Activated CD8-positive, alpha-beta memory T cell treated with anti-CD3 and anti-CD28 coated beads for 36 hours (primary cell): ENCODE measurements around the gene SGSH. TPM values are rescaled to one million over a fixed set of nuclear protein-coding genes. Genes with fewer than 3 reads are reported as not detected.

Experiments used
- CTCF ChIA-PET: fragments of 350-600 bp; sonication (Branson Sonifier 250); formaldehyde crosslinking; loops from one replicate; lab custom pipeline; 2021; ENCODE audit warnings: antibody characterized with exemption; lab: Charles Lee
- POLR2A ChIA-PET: fragments of 350-600 bp; sonication (Branson Sonifier 250); formaldehyde crosslinking; loops from one replicate; lab custom pipeline; 2021; ENCODE audit warnings: antibody characterized with exemption; lab: Charles Lee
- total RNA-seq, 2 experiments: library from RNA; stranded (reverse); gene quantifications; one replicate each; pipeline ENCODE4 v1.2.3, GENCODE V29; 2021

SGSH gene
- total RNA-seq, 2 experiments from 2014 or later, result 11.3 to 12.2 TPM

DNA sequence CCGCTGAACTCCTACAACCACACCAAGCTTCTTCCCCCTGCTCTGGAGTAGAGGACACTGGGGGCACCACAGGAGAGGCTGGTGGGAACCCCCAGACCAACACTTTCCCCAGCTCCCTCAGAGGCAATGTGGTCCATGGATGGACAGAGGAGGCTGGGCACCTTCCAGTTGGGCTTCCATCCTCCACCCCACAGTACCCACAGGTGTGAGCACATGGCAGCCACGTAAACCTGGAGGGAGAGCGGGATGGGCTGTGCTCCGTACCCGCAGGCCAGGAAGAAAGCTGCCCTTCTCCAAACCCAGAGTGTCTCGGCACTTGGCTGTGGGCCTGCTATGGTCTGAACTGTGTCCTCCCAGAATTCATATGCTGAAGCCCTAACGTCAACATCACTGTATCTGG is 1.7 kb downstream of the SGSH start:
- ChIA-PET CTCF (interaction anchor here (0.5 to 1.6 kb wide), 4 partner anchors 22 to 1472 kb away, joined by 4 to 5 read pairs (median 4); no protein-coding TSS in a partner anchor), POLR2A (interaction anchor here (1.7 to 2.0 kb wide), 2 partner anchors 41 to 48 kb away, joined by 6 to 9 read pairs; no protein-coding TSS in a partner anchor)

DNA sequence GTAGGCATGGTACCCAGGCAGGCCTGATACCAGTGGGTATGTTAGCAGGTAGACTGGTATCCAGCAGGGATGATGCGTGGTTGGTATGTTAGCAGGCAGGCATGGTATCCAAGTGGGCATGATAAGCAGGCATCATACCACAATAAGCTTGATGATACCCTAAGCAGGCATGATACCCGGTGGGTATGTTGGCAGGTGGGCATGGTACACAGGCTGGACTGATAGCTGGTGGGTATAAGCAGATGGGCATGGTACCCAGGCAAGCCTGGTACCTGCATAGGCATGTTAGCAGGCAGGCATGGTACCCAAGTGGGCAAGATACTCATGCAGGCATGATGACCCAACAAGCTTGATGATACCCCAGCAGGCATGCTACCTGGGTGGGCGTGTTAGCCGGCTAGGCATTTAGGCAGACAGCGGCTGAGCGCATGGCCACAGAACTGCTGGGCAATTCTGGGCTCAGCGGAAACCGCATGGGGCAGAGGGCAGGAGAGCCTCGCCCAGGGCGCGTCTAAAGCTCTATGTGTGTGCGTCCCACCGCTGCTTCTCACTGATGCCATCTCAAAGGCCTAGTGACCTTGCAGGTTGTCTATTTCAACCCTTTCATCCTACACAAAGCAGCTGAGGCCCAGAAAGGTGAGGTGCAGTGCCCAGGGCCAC is 2.3 kb downstream of the SGSH start:
- POLR2A ChIA-PET, result interaction anchor here (0.5 to 2.0 kb wide), 2 partner anchors 47 to 48 kb away, joined by 4 to 9 read pairs; no protein-coding TSS in a partner anchor
- CTCF ChIA-PET, result interaction anchor here (0.5 to 1.6 kb wide), 2 partner anchors 46 to 1471 kb away, joined by 4 to 5 read pairs; no protein-coding TSS in a partner anchor

DNA sequence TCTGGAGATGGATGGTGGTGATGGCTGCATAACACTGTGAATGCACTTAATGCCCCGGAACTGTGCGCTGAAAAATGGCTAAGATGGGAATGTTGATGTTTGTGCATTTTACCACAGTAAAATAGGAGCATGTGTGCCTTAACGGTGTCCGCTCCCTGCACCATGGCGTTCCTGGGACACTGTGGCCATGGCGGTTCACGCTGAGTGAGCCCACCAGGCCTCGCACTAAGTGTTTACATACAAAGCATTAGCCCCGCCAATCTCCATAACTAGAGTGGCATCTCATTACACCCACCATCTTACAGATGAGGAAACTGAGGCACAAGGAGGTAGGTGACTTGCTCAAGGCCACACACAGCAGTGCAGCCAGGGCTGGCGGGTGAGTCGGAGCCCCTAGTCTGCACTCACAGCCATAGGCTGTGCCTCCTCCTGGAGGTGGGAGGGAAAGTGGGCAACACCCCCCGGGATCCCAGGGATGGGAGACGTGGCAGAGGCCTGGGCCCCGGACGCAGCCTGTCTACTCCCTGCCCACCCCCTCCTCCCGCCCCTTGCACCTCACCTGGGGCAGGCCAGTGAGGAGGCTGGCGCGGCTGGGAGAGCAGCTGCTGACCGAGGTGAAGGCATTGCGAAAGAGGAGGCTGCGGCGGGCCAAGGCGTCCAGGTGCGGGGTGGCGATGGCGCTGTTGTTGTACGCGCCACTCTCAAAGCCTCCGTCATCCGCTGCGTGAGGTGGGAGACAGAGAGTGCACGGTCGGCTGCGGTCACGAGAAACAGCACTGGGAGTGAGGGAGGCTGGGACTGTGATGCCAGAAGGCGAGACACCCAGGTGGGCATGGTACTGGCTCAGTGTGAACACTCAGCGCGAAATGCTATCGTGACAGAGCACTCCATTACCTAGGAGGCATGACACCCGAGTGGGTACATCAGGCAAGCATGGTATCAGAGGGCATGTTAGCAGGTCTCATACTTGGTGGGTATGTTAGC is 3.4 kb downstream of the SGSH start:
- ChIA-PET POLR2A (interaction anchor here (0.5 kb wide), 1 partner anchor 48 kb away, joined by 4 read pairs; no protein-coding TSS in a partner anchor), CTCF (interaction anchor here (1.7 kb wide), 1 partner anchor 21 kb away, joined by 3 read pairs; no protein-coding TSS in a partner anchor)

DNA sequence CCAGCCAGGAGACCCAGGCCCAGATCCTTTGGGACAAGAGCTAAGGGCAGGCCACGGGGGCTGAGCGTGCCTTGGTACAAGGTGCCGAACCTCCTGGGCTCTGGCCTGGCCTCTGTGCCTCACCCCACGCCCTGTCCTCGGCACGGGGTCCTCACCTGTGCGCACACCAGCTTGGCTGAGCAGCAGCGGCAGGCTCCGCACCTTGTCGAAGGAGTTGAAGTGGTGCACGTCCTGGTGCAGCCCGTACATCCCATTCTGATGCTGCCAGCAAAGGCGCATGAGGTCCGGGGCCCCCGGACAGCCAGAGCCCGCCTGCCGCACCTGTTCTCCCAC is 5.3 kb downstream of the SGSH start:
- ChIA-PET CTCF (interaction anchor here (1.7 kb wide), 1 partner anchor 19 kb away, joined by 3 read pairs; no protein-coding TSS in a partner anchor), POLR2A (no interaction called here)

DNA sequence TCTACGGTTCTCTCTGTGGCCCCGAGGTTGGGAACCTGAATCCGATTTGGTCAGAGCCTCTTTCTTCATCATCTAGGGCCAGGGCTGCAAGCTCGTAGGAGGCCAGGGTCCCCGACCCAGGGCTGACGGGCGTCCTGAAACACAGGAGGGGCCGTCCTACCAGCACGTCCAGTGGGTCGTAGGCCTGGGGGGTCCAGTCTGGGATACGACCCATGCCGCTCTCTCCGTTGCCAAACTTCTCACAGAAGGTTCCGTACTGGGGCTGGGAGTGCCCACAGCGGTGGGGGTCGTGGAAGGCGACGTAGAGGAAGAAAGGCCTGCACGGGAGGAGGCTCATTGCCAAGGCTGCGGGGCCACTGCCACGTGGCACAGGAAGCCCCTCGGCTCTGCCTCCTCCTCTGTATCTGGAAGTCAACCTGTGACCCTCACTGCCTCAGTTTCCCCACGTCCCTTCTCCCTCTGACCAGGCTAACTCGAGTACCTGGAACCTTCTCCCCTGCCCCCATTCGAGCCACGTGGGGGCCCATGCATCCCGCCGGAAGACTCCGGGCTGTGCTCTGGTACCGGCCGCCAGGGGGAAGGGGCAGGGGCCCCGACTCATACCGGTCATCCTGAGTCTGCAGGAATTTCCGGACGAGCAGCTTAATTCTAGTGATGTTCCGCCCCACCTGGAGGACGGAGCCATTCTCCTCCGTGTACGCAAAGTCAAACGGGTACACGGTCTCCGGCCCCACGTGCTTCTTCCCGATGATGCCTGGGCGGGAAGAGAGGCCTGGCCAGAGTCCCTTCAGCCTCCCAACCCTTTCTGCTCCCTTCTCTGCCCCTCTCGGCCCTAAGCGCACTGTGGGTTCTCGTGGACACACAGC is 5.9 kb downstream of the SGSH start:
- POLR2A ChIA-PET, result no interaction called here

DNA sequence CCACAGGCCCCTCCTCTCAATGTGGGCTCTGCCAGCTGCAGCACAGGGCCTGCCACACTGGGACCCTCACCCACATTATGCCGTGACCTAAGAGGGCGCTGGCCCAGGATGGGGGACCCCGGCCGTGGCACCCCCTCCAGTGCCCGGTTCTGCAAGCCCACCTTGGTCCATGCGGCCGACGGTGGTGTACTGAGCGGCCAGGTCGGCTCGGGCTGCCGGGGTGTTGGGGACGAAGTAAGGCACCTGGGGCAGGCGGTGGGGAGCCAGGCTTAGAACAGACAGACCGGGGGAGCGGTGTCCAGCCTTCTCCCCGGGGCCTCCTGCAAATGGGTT is 6.5 kb downstream of the SGSH start:
- ChIA-PET POLR2A (no interaction called here), CTCF (no interaction called here)

More for the DNA sequence above, 5.9 kb downstream of the SGSH start:
- CTCF ChIA-PET, result no interaction called here

DNA sequence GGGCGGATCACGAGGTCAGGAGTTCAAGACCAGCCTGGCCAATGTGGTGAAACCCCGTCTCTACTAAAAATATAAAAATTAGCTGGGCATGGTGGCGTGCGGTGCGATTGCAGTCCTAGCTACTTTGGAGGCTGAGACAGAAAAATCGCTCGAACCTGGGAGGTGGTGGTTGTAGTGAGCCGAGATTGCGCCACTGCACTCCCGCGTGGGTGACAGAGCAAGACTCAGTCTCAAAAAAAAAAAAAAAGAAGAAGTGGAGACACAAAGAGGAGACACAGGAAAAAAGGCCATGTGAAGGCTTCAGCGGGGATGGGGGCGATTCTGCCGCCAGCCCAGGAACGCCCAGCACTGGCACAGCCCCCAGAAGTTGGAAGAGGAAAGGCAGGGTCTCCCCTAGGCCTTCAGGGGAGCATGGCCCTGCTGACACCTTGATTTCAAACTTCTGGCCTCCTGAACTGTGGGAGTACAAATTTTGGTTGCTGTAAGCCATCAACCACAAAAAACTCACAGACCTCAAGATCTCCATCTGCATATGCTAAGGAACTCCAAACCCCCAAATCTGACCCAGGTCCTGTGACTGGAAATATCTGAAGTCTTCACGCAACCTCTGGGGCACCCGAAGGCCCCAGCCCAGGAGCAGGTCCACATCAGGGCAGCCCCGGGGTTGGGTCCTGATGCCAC is 7.0 kb downstream of the SGSH start:
- CTCF ChIA-PET, result interaction anchor here (0.7 to 1.4 kb wide), 2 partner anchors 17 to 110 kb away, joined by 3 read pairs; no protein-coding TSS in a partner anchor
- POLR2A ChIA-PET, result no interaction called here

DNA sequence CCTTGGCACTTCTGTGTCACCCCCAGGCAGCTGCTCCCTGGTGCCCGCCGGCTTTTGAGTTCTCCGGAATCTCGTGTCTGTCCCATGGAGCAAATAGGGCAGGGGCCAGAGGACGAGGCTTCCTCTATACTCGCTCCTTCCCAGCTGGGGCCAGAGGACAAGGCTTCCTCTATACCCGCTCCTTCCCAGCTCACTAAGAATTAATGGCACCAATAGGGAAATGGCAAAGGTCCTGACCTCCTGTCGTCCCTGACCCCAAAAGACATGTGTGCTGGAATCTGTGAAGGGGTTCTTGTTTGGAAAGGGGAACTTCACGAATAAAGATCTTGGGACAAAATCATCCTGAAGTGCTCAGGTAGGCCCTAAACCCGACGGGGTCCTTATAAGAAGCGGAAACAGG is 7.6 kb downstream of the SGSH start:
- POLR2A ChIA-PET, result no interaction called here
- CTCF ChIA-PET, result interaction anchor here (0.7 to 1.4 kb wide), 2 partner anchors 17 to 111 kb away, joined by 3 read pairs; no protein-coding TSS in a partner anchor

DNA sequence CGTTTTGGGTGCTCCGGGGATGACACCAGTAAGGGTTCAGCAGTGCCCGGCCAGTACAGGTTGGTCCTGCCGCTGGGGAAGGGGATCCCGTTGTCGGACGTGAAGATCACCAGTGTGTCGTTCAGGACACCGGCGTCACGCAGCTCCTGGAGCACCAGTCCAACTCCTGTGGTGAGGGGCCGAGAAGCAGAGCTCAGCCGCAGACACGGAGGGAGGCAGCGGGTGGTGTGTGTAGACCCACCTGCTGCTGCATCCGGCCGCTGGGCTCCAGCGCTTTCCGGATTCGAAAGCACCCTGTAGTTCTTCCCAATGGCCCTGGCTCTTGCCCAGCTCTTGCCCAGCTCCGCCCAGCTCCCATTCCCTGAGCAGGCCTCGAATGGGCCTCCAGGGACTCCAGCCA is 8.0 kb downstream of the SGSH start:
- ChIA-PET POLR2A (no interaction called here), CTCF (interaction anchor here (1.4 kb wide), 1 partner anchor 18 kb away, joined by 3 read pairs; no protein-coding TSS in a partner anchor)

DNA sequence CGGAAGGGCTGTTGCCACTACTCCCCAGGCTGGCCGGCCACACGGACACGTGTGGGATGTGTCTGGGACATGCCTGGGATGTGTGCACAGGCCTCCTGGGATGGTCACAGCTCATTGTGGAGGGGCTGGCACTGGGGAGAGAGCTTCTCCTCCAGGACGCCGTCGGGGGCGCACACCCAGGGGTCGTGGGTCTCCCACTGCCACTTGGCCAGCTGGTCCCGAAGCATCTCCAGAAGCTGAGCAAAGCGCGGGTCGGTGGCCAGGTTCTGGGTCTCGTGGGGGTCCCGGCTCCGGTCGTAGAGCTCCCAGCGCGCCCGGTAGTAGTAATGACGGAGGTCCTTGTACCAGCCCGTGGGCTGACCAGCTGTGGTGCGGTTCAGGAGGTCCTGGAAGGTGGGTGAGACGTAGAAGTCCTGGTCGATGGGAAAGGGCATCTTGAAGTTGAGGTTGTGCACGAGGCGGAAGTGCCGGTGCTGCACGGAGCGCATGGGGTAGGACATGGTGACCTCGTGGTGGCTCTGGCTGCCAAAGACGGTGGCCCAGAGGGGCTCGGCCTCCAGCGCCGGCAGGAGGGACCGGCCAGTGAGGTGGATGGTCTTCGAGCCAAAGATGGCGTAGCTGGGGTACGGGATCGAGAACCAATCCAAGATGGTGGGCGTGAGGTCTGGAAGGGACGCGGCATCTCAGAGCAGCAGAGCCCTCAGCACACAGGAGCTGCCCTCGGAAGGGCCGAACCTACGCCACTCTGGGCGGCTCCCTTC is 9.6 kb downstream of the SGSH start:
- ChIA-PET CTCF (interaction anchor here (1.2 kb wide), 1 partner anchor 41 kb away, joined by 7 read pairs; no protein-coding TSS in a partner anchor), POLR2A (interaction anchor here (0.5 kb wide), 1 partner anchor 65 kb away, joined by 4 read pairs; no protein-coding TSS in a partner anchor)

DNA sequence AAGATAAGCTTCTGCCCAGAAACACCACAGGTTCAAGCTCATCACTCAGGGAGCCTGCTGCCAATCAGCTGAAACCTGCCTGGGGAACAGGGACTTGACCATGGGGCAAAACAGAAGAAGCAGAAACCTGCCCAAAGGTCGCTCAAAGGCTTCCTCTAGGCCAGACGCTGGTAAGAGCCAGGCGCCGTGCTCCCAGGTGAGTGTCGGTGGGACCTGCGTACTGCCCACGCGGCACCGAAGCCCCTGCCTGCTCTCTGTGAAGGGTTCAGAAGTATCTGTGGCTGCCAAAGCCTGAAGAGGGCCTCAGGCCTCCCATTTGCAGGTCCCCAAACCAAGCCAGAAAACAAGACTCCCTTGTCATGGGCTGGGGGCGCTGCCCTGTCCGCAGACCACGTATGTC is 10.4 kb downstream of the SGSH start:
- POLR2A ChIA-PET, result interaction anchor here (0.6 kb wide), 1 partner anchor 11 kb away, joined by 5 read pairs; no protein-coding TSS in a partner anchor
- CTCF ChIA-PET, result no interaction called here

DNA sequence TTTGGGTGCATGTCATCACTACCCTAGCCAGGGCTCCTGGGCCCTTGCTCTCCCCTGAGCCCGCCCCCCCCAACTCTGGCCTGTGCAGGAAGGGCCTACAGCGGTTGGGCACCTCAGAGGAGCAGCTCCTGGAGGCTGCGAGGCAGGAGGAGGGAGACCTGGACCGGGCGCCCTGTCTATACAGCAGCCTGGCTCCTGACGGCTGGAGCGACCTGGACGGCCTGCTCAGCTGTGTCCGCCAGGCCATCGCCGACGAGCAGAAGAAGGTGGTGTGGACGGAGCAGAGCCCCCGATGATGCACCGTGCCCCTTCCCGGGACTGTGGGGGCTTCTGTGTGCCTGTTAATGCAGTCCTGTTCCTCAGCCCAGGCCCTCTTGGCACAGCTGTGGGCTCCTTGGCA is 12.1 kb downstream of the SGSH start:
- ChIA-PET CTCF (interaction anchor here (4.4 kb wide), 1 partner anchor 12 kb away, joined by 16 read pairs; no protein-coding TSS in a partner anchor), POLR2A (no interaction called here)

DNA sequence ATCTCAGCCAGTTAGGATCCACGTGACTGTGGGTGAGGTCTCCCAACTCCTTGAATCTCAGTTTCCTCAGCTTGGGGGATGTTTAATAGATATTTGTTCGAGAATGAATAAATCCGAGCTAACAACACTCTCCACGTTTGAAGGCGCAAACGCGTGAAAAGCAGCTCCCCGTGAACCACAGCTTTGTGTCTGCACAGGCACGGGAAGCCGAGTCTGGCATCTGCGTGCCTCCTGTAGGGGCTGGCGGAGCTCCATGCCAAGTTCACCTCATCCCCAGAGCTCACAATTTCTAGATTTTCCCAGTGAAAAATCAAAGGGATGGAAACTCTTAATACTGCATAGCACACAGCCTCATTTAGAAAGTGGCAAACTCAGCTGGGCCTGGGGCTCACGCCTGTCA is 14.3 kb downstream of the SGSH start:
- ChIA-PET POLR2A (interaction anchor here (0.6 kb wide), 1 partner anchor 47 kb away, joined by 3 read pairs; no protein-coding TSS in a partner anchor), CTCF (interaction anchor here (0.6 to 4.4 kb wide), 3 partner anchors 10 to 33 kb away, joined by 3 to 16 read pairs (median 6); no protein-coding TSS in a partner anchor)

DNA sequence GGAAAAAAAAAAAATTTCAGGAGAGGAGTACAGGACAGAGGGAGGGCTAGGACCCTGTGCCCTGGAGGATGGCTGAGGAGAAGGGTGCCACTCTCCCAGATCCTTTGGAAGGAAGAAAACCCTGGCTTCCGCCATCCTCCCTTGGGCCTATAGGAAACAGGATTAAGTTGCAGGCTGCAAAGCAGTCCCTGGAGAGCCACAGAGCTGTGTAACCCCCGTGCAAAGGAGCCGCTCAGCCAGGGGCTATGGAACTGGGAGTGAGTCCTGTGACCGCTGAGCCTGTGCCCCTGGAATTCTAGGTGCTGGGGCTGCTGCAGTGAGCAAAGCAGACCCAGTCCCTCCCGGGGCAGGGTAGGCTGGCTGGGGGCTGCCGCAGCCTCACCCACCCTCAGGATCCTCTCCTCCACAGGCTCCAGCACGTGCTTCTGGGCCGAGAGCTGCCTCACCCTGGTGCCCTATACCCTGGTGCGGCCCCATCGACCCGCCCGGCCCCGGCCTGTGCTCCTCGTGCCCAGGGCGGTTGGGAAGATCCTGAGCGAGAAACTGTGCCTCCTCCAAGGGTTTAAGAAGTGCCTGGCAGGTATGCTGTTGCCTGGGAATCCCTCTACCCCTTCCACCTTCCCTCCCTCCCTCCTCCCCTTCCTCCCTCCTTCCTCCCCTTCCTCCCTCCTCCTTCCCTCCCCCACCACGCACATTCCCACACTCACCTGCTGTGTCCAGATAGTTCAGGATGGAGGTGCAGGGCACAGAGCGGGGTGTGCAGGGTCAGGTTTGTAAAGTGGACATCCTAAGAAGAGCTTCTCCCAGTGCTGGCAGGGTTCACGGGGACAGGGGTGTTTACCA is 15.3 kb downstream of the SGSH start:
- CTCF ChIA-PET, result interaction anchor here (0.5 to 4.4 kb wide), 3 partner anchors 9 to 69 kb away, joined by 3 to 16 read pairs (median 4); no protein-coding TSS in a partner anchor
- POLR2A ChIA-PET, result no interaction called here

DNA sequence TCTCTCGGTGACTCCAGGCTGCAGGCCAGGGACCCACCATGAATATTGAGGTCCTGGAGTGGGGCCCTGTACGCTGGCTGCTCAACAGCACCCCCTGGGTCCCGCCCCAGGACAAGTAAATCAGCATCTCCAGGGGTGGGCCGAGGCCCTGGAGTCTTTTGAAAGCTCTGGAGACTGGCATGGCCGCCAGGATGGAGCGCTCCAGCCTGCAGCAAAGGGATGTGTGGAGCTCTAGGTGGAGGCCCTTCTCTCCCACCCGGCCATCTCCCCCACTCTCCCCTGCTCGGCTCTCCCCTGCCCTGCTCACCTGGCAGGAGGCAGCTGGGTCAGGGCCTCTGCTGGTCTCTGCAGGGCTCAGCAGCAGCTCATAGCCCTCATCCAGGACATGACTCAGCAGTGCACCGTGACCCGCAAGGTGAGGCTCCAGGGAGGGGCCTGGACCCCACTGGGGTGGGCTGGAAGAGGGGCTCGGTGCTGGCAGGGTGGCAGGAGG is 16.6 kb downstream of the SGSH start:
- CTCF ChIA-PET, result interaction anchor here (0.6 kb wide), 1 partner anchor 50 kb away, joined by 3 read pairs; no protein-coding TSS in a partner anchor
- POLR2A ChIA-PET, result no interaction called here

DNA sequence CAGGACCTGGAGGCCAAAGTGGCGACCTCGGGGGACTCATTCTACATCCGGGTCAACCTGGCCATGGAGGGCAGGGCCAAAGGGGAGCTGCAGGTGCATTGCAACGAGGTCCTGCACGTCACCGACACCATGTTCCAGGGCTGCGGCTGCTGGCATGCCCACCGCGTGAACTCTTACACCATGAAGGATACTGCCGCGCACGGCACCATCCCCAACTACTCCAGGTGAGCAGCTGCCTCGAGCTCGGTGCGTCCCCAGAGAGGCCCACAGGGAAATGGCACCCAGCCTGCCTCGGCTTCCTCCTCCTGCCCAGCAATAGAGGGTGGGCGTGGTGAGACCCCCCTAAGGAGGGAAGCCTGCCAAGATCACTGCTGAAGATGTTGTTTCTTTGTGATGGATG is 17.9 kb downstream of the SGSH start:
- POLR2A ChIA-PET, result no interaction called here

More for the DNA sequence above, 17.9 kb downstream of the SGSH start:
- CTCF ChIA-PET, result interaction anchor here (1.0 kb wide), 1 partner anchor 50 kb away, joined by 4 read pairs; no protein-coding TSS in a partner anchor
